ENCODE data around the gene TSTD1. TPM values are rescaled to one million over a fixed set of nuclear protein-coding genes. Genes with fewer than 3 reads are reported as not detected.
"Not testable (repeated sequence)": the region's sequence is repeated elsewhere in the genome, so short reads cannot be mapped to it uniquely, and the experiment has no call there.

The TSTD1 gene
- total and polyA plus RNA-seq, 12 donors, result 46.3 to 280 (median 93.3) TPM

DNA sequence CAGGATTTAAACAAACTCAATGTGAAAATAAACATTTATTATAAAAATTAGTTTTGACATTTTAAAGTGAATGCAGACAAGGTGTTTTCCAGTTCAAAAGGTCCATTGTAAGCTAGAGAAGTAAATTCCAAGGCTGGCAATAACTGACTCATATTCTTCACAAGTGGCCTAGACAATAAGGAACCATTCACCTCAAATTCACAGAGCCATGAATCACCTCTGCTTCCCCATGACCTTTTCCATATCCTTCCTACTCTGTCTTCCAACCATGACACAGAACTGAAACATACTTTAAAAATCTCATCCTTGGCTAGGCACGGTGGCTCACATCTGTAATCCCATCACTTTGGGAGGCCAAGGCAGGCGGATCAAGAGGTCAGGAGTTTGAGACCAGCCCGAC is 42.6 kb downstream of the TSTD1 start:
- intact Hi-C loops (cut with DNase I), result no loop called here
- Histone ChIP-seq H3K27ac (no peak overlapping the region), H3K36me3 (replicated peaks in 1 of 2) (peaks cover 0 to 26% of the 10 kb centered on the region in 2 donors), H3K27me3 (no peaks in the 10 kb centered on the region), H3K4me1 (replicated peaks in 1 of 2) (peaks cover 1 to 7% of the 10 kb centered on the region in 2 donors), H3K4me3 (no peak overlapping the region), H3K9me3 (replicated peaks in 1 of 3) (no peaks in the 10 kb centered on the region)
- 62 to 79% (median 70%) methylated on average over 3 of the region's 3 CpGs for WGBS, 4 donors
- DNase-seq, result no peak
- TF ChIP-seq POLR2A (IDR thresholded peaks at IDR 0.05), result no peak
- TF ChIP-seq CTCF (IDR thresholded peaks at IDR 0.05), result no peak

GRCh38 chr1:160993544-160994193 is 45.1 kb downstream of the TSTD1 start:
- Histone ChIP-seq H3K4me3 (no peak overlapping the region), H3K27me3 (no peaks in the 10 kb centered on the region), H3K4me1 (replicated peaks in 1 of 2) (peaks cover 0 to 7% of the 10 kb centered on the region in 2 donors), H3K27ac (no peak overlapping the region), H3K9me3 (replicated peaks in 1 of 3) (no peaks in the 10 kb centered on the region), H3K36me3 (replicated peaks in 1 of 2) (peaks cover 0 to 3% of the 10 kb centered on the region in 2 donors)
- 71 to 75% (median 73%) methylated on average over 14 of the region's 14 CpGs for WGBS, 4 donors
- DNase-seq, result peak in 3 of 7 donors; percentile 27 to 38 (median 37)
- no peak for TF ChIP-seq POLR2A (IDR thresholded peaks at IDR 0.05)
- peak in 5 of 6 experiments; percentile 35 to 61 (median 48) for TF ChIP-seq CTCF (IDR thresholded peaks at IDR 0.05)
- intact Hi-C loops (cut with DNase I), result loop anchor here (5.0 kb wide), 1 partner anchor 104 kb away; the partner anchor contains the start of gene KLHDC9 (in 2 of the 2)

DNA sequence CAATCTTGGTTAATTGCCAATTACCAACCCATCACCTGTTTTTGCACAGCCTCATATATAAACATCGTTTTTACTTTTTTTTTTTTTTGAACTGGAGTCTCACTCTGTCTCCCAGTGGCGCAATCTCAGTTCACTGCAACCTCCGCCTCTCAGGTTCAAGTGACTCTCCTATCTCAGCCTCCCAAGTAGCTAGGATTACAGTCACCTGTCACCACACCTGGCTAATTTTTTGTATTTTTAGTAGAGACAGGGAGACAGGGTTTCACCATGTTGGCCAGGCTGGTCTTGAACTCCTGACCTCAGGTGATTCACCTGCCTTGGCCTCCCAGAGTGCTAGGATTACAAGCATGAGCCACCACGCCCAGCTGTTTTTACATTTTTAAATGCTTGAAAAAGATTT is 46.7 kb downstream of the TSTD1 start:
- WGBS, 4 donors, result 76 to 88% (median 83%) methylated on average over 4 of the region's 4 CpGs
- not testable (repeated sequence) for H3K9me3 ChIP-seq (replicated peaks in 1 of 3); H3K27me3 ChIP-seq; H3K36me3 ChIP-seq (replicated peaks in 1 of 2); H3K4me3 ChIP-seq; DNase-seq; H3K4me1 ChIP-seq (replicated peaks in 1 of 2); H3K27ac ChIP-seq
- intact Hi-C loops (cut with DNase I), result loop anchor here (5.0 kb wide), 1 partner anchor 105 kb away; the partner anchor contains the start of gene KLHDC9 (in 2 of the 2)

Small RNA genes lying within 50 kb of the gene (small RNA-seq; reads per million reads assigned to genes)
- 0 reads per million in 2 donors for gene AL591806.2

Other genes starting within 250 kb of the TSTD1 start
- gene LY9, start 242.8 kb downstream of the TSTD1 start, total RNA-seq, result 1 to 10 TPM in 1 of 9 donors, under 1 TPM in 6, not detected in 2; 0.14 to 1.0 (median 0.25) TPM
- gene LY9, start 242.8 kb downstream of the TSTD1 start, polyA plus RNA-seq, result 1 to 10 TPM in 1 of 3 donors, under 1 TPM in 2; 0.27 to 1.3 (median 0.42) TPM
- 1 to 10 TPM in 1 of 9 donors, under 1 TPM in 7, not detected in 1; 0.15 to 1.4 (median 0.32) TPM for gene CD244, start 176.1 kb downstream of the TSTD1 start, total RNA-seq
- gene CD244, start 176.1 kb downstream of the TSTD1 start, polyA plus RNA-seq, result under 1 TPM; 0.17 to 0.88 (median 0.22) TPM
- gene ITLN1, start 153.8 kb downstream of the TSTD1 start, total RNA-seq, result 1 to 10 TPM in 1 of 9 donors, under 1 TPM in 2, not detected in 6; 0.41 to 2.9 (median 0.52) TPM
- 1 to 10 TPM in 2 of 3 donors, not detected in 1; 2.4 to 4.1 TPM for gene ITLN1, start 153.8 kb downstream of the TSTD1 start, polyA plus RNA-seq
- gene ITLN2, start 84.2 kb downstream of the TSTD1 start, total RNA-seq, result 1 to 10 TPM in 2 of 9 donors, not detected in 7; 1.1 to 3.1 TPM
- gene ITLN2, start 84.2 kb downstream of the TSTD1 start, polyA plus RNA-seq, result under 1 TPM in 1 of 3 donors, not detected in 2; 0.32 TPM
- gene F11R, start 17.8 kb downstream of the TSTD1 start, total RNA-seq, result 10 to 100 TPM; 32.1 to 99.1 (median 60.6) TPM
- gene F11R, start 17.8 kb downstream of the TSTD1 start, polyA plus RNA-seq, result 10 to 100 TPM; 19.3 to 83.0 (median 22.9) TPM
- 10 to 100 TPM; 41.3 to 82.9 (median 63.7) TPM for gene USF1, start 7.0 kb upstream of the TSTD1 start, total RNA-seq
- 100 to 1,000 TPM in 2 of 3 donors, 10 to 100 TPM in 1; 48.0 to 153 (median 144) TPM for gene USF1, start 7.0 kb upstream of the TSTD1 start, polyA plus RNA-seq
- 10 to 100 TPM in 5 of 9 donors, 1 to 10 TPM in 3, under 1 TPM in 1; 0.89 to 15.7 (median 10.1) TPM for gene ARHGAP30, start 30.9 kb upstream of the TSTD1 start, total RNA-seq
- gene ARHGAP30, start 30.9 kb upstream of the TSTD1 start, polyA plus RNA-seq, result 10 to 100 TPM in 1 of 3 donors, 1 to 10 TPM in 2; 3.7 to 17.5 (median 4.5) TPM
- under 1 TPM in 1 of 9 donors, not detected in 8; 0.06 TPM for gene NECTIN4, start 50.6 kb upstream of the TSTD1 start, total RNA-seq
- gene NECTIN4, start 50.6 kb upstream of the TSTD1 start, polyA plus RNA-seq, result under 1 TPM in 1 of 3 donors, not detected in 2; 0.10 TPM
- 10 to 100 TPM in 7 of 9 donors, 1 to 10 TPM in 2; 5.2 to 28.1 (median 19.4) TPM for gene KLHDC9, start 59.4 kb upstream of the TSTD1 start, total RNA-seq
- gene KLHDC9, start 59.4 kb upstream of the TSTD1 start, polyA plus RNA-seq, result 10 to 100 TPM in 2 of 3 donors, 1 to 10 TPM in 1; 5.5 to 25.4 (median 24.4) TPM
- gene PFDN2, start 79.1 kb upstream of the TSTD1 start, total RNA-seq, result 100 to 1,000 TPM in 1 of 9 donors, 10 to 100 TPM in 8; 33.6 to 103 (median 52.4) TPM
- 100 to 1,000 TPM in 2 of 3 donors, 10 to 100 TPM in 1; 85.9 to 452 (median 363) TPM for gene PFDN2, start 79.1 kb upstream of the TSTD1 start, polyA plus RNA-seq
- gene NIT1, start 79.1 kb upstream of the TSTD1 start, total RNA-seq, result 100 to 1,000 TPM in 6 of 9 donors, 10 to 100 TPM in 3; 77.1 to 122 (median 106) TPM
- 100 to 1,000 TPM in 1 of 3 donors, 10 to 100 TPM in 2; 72.2 to 147 (median 88.6) TPM for gene NIT1, start 79.1 kb upstream of the TSTD1 start, polyA plus RNA-seq
- gene DEDD, start 93.7 kb upstream of the TSTD1 start, total RNA-seq, result 10 to 100 TPM; 22.0 to 38.2 (median 31.5) TPM
- 10 to 100 TPM; 30.9 to 35.0 (median 33.1) TPM for gene DEDD, start 93.7 kb upstream of the TSTD1 start, polyA plus RNA-seq
- 100 to 1,000 TPM in 6 of 9 donors, 10 to 100 TPM in 3; 59.0 to 127 (median 106) TPM for gene UFC1, start 115.0 kb upstream of the TSTD1 start, total RNA-seq
- 100 to 1,000 TPM; 121 to 166 (median 126) TPM for gene UFC1, start 115.0 kb upstream of the TSTD1 start, polyA plus RNA-seq
- gene USP21, start 120.5 kb upstream of the TSTD1 start, total RNA-seq, result 10 to 100 TPM; 12.0 to 44.0 (median 27.5) TPM
- gene USP21, start 120.5 kb upstream of the TSTD1 start, polyA plus RNA-seq, result 10 to 100 TPM; 19.3 to 44.9 (median 41.5) TPM
- 10 to 100 TPM; 19.4 to 56.2 (median 36.1) TPM for gene PPOX, start 127.5 kb upstream of the TSTD1 start, total RNA-seq
- 100 to 1,000 TPM in 2 of 3 donors, 10 to 100 TPM in 1; 13.2 to 268 (median 150) TPM for gene PPOX, start 127.5 kb upstream of the TSTD1 start, polyA plus RNA-seq
- 10 to 100 TPM; 25.8 to 38.8 (median 30.0) TPM for gene B4GALT3, start 138.5 kb upstream of the TSTD1 start, total RNA-seq
- gene B4GALT3, start 138.5 kb upstream of the TSTD1 start, polyA plus RNA-seq, result 10 to 100 TPM; 21.9 to 35.9 (median 26.6) TPM
- 10 to 100 TPM in 6 of 9 donors, 1 to 10 TPM in 2, under 1 TPM in 1; 0.67 to 29.2 (median 10.3) TPM for gene ADAMTS4, start 160.1 kb upstream of the TSTD1 start, total RNA-seq
- 10 to 100 TPM in 1 of 3 donors, 1 to 10 TPM in 2; 1.7 to 16.1 (median 9.3) TPM for gene ADAMTS4, start 160.1 kb upstream of the TSTD1 start, polyA plus RNA-seq
- gene NDUFS2, start 163.4 kb upstream of the TSTD1 start, total RNA-seq, result 100 to 1,000 TPM; 133 to 305 (median 191) TPM
- gene NDUFS2, start 163.4 kb upstream of the TSTD1 start, polyA plus RNA-seq, result 100 to 1,000 TPM in 1 of 3 donors, 10 to 100 TPM in 2; 78.3 to 175 (median 99.2) TPM
- 100 to 1,000 TPM in 4 of 9 donors, 10 to 100 TPM in 4, 1 to 10 TPM in 1; 5.5 to 239 (median 79.4) TPM for gene FCER1G, start 176.3 kb upstream of the TSTD1 start, total RNA-seq
- 100 to 1,000 TPM; 127 to 232 (median 180) TPM for gene FCER1G, start 176.3 kb upstream of the TSTD1 start, polyA plus RNA-seq
- gene APOA2, start 184.7 kb upstream of the TSTD1 start, total RNA-seq, result 1 to 10 TPM in 2 of 9 donors, under 1 TPM in 2, not detected in 5; 0.55 to 2.0 (median 1.0) TPM
- 1 to 10 TPM in 1 of 3 donors, not detected in 2; 4.1 TPM for gene APOA2, start 184.7 kb upstream of the TSTD1 start, polyA plus RNA-seq
- 10 to 100 TPM in 6 of 9 donors, 1 to 10 TPM in 3; 7.0 to 18.4 (median 12.1) TPM for gene TOMM40L, start 187.1 kb upstream of the TSTD1 start, total RNA-seq
- gene TOMM40L, start 187.1 kb upstream of the TSTD1 start, polyA plus RNA-seq, result 10 to 100 TPM in 2 of 3 donors, 1 to 10 TPM in 1; 7.2 to 13.2 (median 10.1) TPM
- under 1 TPM in 1 of 9 donors, not detected in 8; 0.50 TPM for gene NR1I3, start 199.2 kb upstream of the TSTD1 start, total RNA-seq
- under 1 TPM in 1 of 3 donors, not detected in 2; 0.16 TPM for gene NR1I3, start 199.2 kb upstream of the TSTD1 start, polyA plus RNA-seq
- gene PCP4L1, start 219.8 kb upstream of the TSTD1 start, total RNA-seq, result under 1 TPM in 4 of 9 donors, not detected in 5; 0.11 to 0.39 (median 0.33) TPM
- under 1 TPM in 2 of 3 donors, not detected in 1; 0.13 to 0.27 TPM for gene PCP4L1, start 219.8 kb upstream of the TSTD1 start, polyA plus RNA-seq